Neural cell (in vitro differentiated cells): ENCODE results near the gene TOP2B. TPM values are rescaled to one million over a fixed set of nuclear protein-coding genes. Genes with fewer than 3 reads are reported as not detected.

ENCODE experiments used
- H2AFZ ChIP-seq: fragments of 200-600, 300-800 bp; sonication (generic), shearing (Covaris generic); 2 replicates; pipeline ENCODE4 v1.6.0; 2014; ENCODE audit warnings: low read depth, mild to moderate bottlenecking, antibody characterized with exemption, low read length, moderate library complexity
- H3F3A ChIP-seq: fragments of 200-600 bp; shearing (Covaris generic); 2 replicates; pipeline ENCODE4 v1.6.1; 2016; ENCODE audit warnings: mild to moderate bottlenecking, moderate library complexity, mixed read lengths, antibody characterized with exemption, low read length; ENCODE audit not compliant: insufficient read depth, poor library complexity, severe bottlenecking
- H3K27ac ChIP-seq: fragments of 200-600, 300-800 bp; sonication (generic), shearing (Covaris generic); 2 replicates; pipeline ENCODE4 v1.5.1; 2014; ENCODE audit warnings: mild to moderate bottlenecking, low read length, moderate library complexity
- H3K27me3 ChIP-seq: fragments of 300-800, 200-600 bp; sonication (generic), shearing (Covaris generic); 2 replicates; pipeline ENCODE4 v1.6.0; 2014; ENCODE audit warnings: mild to moderate bottlenecking, low read depth, low read length, moderate library complexity; ENCODE audit not compliant: insufficient read depth
- H3K36me3 ChIP-seq: fragments of 300-800, 200-600 bp; sonication (generic), shearing (Covaris generic); 2 replicates; pipeline ENCODE4 v1.5.1; 2014; ENCODE audit warnings: mild to moderate bottlenecking, antibody characterized with exemption, low read length, moderate library complexity; ENCODE audit not compliant: insufficient read depth
- H3K4me2 ChIP-seq: fragments of 300-800, 200-600 bp; sonication (generic), shearing (Covaris generic); 2 replicates; pipeline ENCODE4 v1.6.0; 2014; ENCODE audit warnings: mild to moderate bottlenecking, low read length
- H3K4me3 ChIP-seq: fragments of 300-800, 200-600 bp; sonication (generic), shearing (Covaris generic); 2 replicates; pipeline ENCODE4 v1.5.1; 2014; ENCODE audit warnings: mild to moderate bottlenecking, low read length, moderate library complexity
- H3K79me2 ChIP-seq: fragments of 200-600 bp; shearing (Covaris generic); replicated peaks from 2 replicates; pipeline ENCODE4 v1.6.0; 2014; ENCODE audit warnings: mild to moderate bottlenecking, low read length, moderate library complexity; ENCODE audit not compliant: insufficient read depth
- H3K9ac ChIP-seq: fragments of 300-800, 200-600 bp; sonication (generic), shearing (Covaris generic); 2 replicates; pipeline ENCODE4 v1.6.1; 2016; ENCODE audit warnings: mild to moderate bottlenecking, low read length, mixed read lengths
- H3K9me2 ChIP-seq: fragments of 200-600 bp; shearing (Covaris generic); 2 replicates; pipeline ENCODE4 v1.6.1; 2016; ENCODE audit warnings: mild to moderate bottlenecking, low read length, mixed read lengths; ENCODE audit not compliant: insufficient read depth
- H3K9me3 ChIP-seq: fragments of 200-600, 300-800 bp; sonication (generic), shearing (Covaris generic); 2 replicates; pipeline ENCODE4 v1.6.1; 2016; ENCODE audit warnings: mild to moderate bottlenecking, mixed run types, low read length, moderate library complexity, mixed read lengths
- H4K20me1 ChIP-seq: fragments of 200-600 bp; shearing (Covaris generic); 2 replicates; pipeline ENCODE4 v1.6.1; 2016; ENCODE audit warnings: mild to moderate bottlenecking, mixed run types; ENCODE audit not compliant: insufficient read depth
- EP300 ChIP-seq: fragments of 450-650 bp; conservative IDR thresholded peaks from 2 replicates; pipeline ENCODE4 v1.6.1; 2014; ENCODE audit warnings: antibody characterized with exemption, mild to moderate bottlenecking, moderate library complexity; ENCODE audit not compliant: poor library complexity, severe bottlenecking
- EZH2 ChIP-seq: fragments of 200-600, 300-800 bp; shearing (Covaris generic), sonication (generic); IDR thresholded peaks from 2 replicates; pipeline ENCODE4 v1.6.1; 2014; ENCODE audit warnings: antibody characterized with exemption, low read length, borderline replicate concordance, mild to moderate bottlenecking; ENCODE audit not compliant: insufficient read depth, poor library complexity, severe bottlenecking
- MXI1 ChIP-seq: fragments of 450-650 bp; conservative IDR thresholded peaks from 2 replicates; pipeline ENCODE4 v1.6.1; 2014; ENCODE audit warnings: antibody characterized with exemption, mild to moderate bottlenecking; ENCODE audit not compliant: poor library complexity, severe bottlenecking
- POLR2AphosphoS5 ChIP-seq: IDR thresholded peaks from 2 replicates; pipeline ENCODE4 v1.6.1; 2012
- RAD21 ChIP-seq: fragments of 450-650 bp; conservative IDR thresholded peaks from 2 replicates; pipeline ENCODE4 v1.6.1; 2014; ENCODE audit warnings: antibody characterized with exemption, mild to moderate bottlenecking, moderate library complexity
- SMC3 ChIP-seq: fragments of 450-650 bp; conservative IDR thresholded peaks from 2 replicates; pipeline ENCODE4 v1.6.1; 2014; ENCODE audit warnings: antibody characterized with exemption, mild to moderate bottlenecking, moderate library complexity; ENCODE audit not compliant: poor library complexity
- TAF1 ChIP-seq: IDR thresholded peaks from 2 replicates; pipeline ENCODE4 v1.6.1; 2012; ENCODE audit warnings: low read depth
- polyA plus RNA-seq: library from polyadenylated mRNA; depleted of rRNA; stranded (reverse); fragments of >200 nt; gene quantifications from 2 replicates; pipeline ENCODE4 v1.2.3, GENCODE V29; 2014
- TF ChIP-seq, protein P1 (sequence below): IDR thresholded peaks from 2 replicates; pipeline ENCODE4 v1.6.1; 2012; ENCODE audit warnings: borderline replicate concordance
- TF ChIP-seq, protein P2 (sequence below): fragments of 450-650 bp; IDR thresholded peaks from 2 replicates; pipeline ENCODE4 v1.5.1; 2014; ENCODE audit warnings: antibody characterized with exemption, mild to moderate bottlenecking, moderate library complexity; ENCODE audit not compliant: poor library complexity, severe bottlenecking

Gene TOP2B
- polyA plus RNA-seq, 1 donor from 2014 or later: 440 TPM

DNA sequence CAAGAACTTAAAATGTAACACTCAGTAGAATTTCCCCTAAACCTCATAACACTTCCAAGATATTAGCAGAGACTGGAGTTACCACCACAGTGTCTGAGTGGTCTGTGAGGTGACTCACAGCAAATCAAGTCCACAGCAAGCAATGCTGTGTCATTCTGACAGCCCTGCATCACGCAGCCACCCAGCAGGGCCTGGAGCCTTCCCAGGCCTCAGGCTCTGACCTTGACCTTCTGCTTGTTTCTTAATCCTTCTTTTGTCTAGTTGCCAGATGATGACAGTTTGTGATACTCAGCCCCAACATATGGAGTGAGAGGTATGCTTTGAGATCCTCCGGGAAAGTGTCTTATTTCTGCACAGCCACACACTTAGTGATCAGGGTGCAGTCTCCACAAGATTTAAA is 82.5 kb downstream of the TOP2B start:
- no peak overlapping the region for H3K9ac ChIP-seq

DNA sequence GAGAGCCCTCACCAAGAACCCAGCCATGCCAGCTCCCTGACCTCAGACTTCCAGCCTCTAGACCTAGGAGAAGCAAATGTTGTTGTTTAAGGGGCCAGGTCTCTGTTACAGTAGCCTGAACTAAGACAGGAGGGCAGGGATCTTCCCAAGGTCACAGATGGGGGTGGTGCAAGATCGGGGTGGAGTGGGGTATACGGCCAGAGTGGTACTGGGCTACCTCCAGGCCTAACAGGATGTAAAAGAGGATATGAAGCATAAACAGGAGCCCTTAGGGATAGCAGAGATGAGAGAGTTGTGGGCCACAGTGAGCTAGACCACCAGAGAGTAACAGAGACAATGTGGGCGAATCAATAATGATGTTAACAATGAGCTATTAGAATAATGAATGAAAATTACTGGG is 82.9 kb downstream of the TOP2B start:
- Histone ChIP-seq H3K9me3 (no peaks in the 10 kb centered on the region), H3K9ac (no peak overlapping the region), H3K4me3 (no peak overlapping the region), H3K9me2 (no peaks in the 10 kb centered on the region), H3F3A (no peaks in the 10 kb centered on the region), H3K27me3 (no peaks in the 10 kb centered on the region), H4K20me1 (no peaks in the 10 kb centered on the region), H2AFZ (no peak overlapping the region), H3K36me3 (no peaks in the 10 kb centered on the region), H3K4me2 (no peak overlapping the region), H3K27ac (no peak overlapping the region), H3K79me2 (no peaks in the 10 kb centered on the region)
- TF ChIP-seq SMC3 (no peak), POLR2AphosphoS5 (no peak), EP300 (no peak), RAD21 (no peak), MXI1 (no peak), TAF1 (no peak), EZH2 (no peak)
- TF ChIP-seq, protein P1, sequence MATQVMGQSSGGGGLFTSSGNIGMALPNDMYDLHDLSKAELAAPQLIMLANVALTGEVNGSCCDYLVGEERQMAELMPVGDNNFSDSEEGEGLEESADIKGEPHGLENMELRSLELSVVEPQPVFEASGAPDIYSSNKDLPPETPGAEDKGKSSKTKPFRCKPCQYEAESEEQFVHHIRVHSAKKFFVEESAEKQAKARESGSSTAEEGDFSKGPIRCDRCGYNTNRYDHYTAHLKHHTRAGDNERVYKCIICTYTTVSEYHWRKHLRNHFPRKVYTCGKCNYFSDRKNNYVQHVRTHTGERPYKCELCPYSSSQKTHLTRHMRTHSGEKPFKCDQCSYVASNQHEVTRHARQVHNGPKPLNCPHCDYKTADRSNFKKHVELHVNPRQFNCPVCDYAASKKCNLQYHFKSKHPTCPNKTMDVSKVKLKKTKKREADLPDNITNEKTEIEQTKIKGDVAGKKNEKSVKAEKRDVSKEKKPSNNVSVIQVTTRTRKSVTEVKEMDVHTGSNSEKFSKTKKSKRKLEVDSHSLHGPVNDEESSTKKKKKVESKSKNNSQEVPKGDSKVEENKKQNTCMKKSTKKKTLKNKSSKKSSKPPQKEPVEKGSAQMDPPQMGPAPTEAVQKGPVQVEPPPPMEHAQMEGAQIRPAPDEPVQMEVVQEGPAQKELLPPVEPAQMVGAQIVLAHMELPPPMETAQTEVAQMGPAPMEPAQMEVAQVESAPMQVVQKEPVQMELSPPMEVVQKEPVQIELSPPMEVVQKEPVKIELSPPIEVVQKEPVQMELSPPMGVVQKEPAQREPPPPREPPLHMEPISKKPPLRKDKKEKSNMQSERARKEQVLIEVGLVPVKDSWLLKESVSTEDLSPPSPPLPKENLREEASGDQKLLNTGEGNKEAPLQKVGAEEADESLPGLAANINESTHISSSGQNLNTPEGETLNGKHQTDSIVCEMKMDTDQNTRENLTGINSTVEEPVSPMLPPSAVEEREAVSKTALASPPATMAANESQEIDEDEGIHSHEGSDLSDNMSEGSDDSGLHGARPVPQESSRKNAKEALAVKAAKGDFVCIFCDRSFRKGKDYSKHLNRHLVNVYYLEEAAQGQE: no peak
- TF ChIP-seq, protein P2, sequence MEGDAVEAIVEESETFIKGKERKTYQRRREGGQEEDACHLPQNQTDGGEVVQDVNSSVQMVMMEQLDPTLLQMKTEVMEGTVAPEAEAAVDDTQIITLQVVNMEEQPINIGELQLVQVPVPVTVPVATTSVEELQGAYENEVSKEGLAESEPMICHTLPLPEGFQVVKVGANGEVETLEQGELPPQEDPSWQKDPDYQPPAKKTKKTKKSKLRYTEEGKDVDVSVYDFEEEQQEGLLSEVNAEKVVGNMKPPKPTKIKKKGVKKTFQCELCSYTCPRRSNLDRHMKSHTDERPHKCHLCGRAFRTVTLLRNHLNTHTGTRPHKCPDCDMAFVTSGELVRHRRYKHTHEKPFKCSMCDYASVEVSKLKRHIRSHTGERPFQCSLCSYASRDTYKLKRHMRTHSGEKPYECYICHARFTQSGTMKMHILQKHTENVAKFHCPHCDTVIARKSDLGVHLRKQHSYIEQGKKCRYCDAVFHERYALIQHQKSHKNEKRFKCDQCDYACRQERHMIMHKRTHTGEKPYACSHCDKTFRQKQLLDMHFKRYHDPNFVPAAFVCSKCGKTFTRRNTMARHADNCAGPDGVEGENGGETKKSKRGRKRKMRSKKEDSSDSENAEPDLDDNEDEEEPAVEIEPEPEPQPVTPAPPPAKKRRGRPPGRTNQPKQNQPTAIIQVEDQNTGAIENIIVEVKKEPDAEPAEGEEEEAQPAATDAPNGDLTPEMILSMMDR: no peak

More for the DNA sequence above, 82.5 kb downstream of the TOP2B start:
- H3K4me2 ChIP-seq: no peak overlapping the region
- H3K9me3 ChIP-seq: no peaks in the 10 kb centered on the region
- H3F3A ChIP-seq: no peaks in the 10 kb centered on the region
- TF ChIP-seq, protein P1: no peak
- TF ChIP-seq POLR2AphosphoS5: no peak
- no peak for TF ChIP-seq EP300
- TF ChIP-seq, protein P2: no peak
- TF ChIP-seq RAD21: no peak
- TF ChIP-seq SMC3: no peak
- no peak for TF ChIP-seq EZH2
- TF ChIP-seq TAF1: no peak
- TF ChIP-seq MXI1: no peak
- H3K9me2 ChIP-seq: no peaks in the 10 kb centered on the region
- H3K27me3 ChIP-seq: no peaks in the 10 kb centered on the region
- no peaks in the 10 kb centered on the region for H3K36me3 ChIP-seq
- H3K27ac ChIP-seq: no peak overlapping the region
- H3K4me3 ChIP-seq: no peak overlapping the region
- H3K79me2 ChIP-seq: no peaks in the 10 kb centered on the region
- no peak overlapping the region for H2AFZ ChIP-seq
- no peaks in the 10 kb centered on the region for H4K20me1 ChIP-seq
